ENCODE data around the gene PLAC9.
"Not testable (repeated sequence)": the region's sequence is repeated elsewhere in the genome, so short reads cannot be mapped to it uniquely, and the experiment has no call there.

PLAC9 gene

GRCh38 chr10:80140251-80140650, 7.7 kb downstream of the PLAC9 start:
- DNase-seq, result no peak

- no peak for DNase-seq
Measured at GRCh38 chr10:80141696-80142460, 9.3 kb downstream of the PLAC9 start.

GRCh38 chr10:80144067-80144695, 11.7 kb downstream of the PLAC9 start:
- peak; percentile 76 for DNase-seq

GRCh38 chr10:80144696-80145131, 12.2 kb downstream of the PLAC9 start:
- DNase-seq, result no peak

GRCh38 chr10:80145406-80146308, 13.1 kb downstream of the PLAC9 start:
- not testable (repeated sequence) for DNase-seq

GRCh38 chr10:80146918-80147317, 14.4 kb downstream of the PLAC9 start:
- DNase-seq, result no peak

- no peak for DNase-seq
Measured at GRCh38 chr10:80148166-80148805, 15.8 kb downstream of the PLAC9 start.

GRCh38 chr10:80149123-80149522, 16.6 kb downstream of the PLAC9 start:
- no peak for DNase-seq

- no peak for DNase-seq
Measured at GRCh38 chr10:80150172-80150571, 17.6 kb downstream of the PLAC9 start.

- no peak for DNase-seq
Measured at GRCh38 chr10:80152820-80153219, 20.3 kb downstream of the PLAC9 start.

GRCh38 chr10:80153460-80153859, 20.9 kb downstream of the PLAC9 start:
- no peak for DNase-seq

GRCh38 chr10:80154626-80154977, 22.1 kb downstream of the PLAC9 start:
- no peak for DNase-seq

- DNase-seq, result no peak
Measured at GRCh38 chr10:80154978-80155695, 22.6 kb downstream of the PLAC9 start.

- no peak for DNase-seq
Measured at GRCh38 chr10:80155696-80156215, 23.2 kb downstream of the PLAC9 start.

GRCh38 chr10:80156216-80156615, 23.7 kb downstream of the PLAC9 start:
- no peak for DNase-seq

- DNase-seq, result no peak
Measured at GRCh38 chr10:80157561-80157960, 25.0 kb downstream of the PLAC9 start.

GRCh38 chr10:80158126-80158525, 25.6 kb downstream of the PLAC9 start:
- no peak for DNase-seq

- DNase-seq, result peak; percentile 7
Measured at GRCh38 chr10:80158598-80159127, 26.1 kb downstream of the PLAC9 start.

- DNase-seq, result no peak
Measured at GRCh38 chr10:80159166-80159873, 26.8 kb downstream of the PLAC9 start.

GRCh38 chr10:80160361-80161320, 28.1 kb downstream of the PLAC9 start:
- no peak for DNase-seq
